HG03378 (cell line): ENCODE results near the gene IFNL4.

Source experiments
- ATAC-seq: cut with Tn5 transposase; IDR thresholded peaks from one replicate; pipeline ENCODE4 v1.9.1; 2021; ENCODE audit warnings: mild to moderate bottlenecking, moderate library complexity; ENCODE audit not compliant: unreplicated experiment

IFNL4 gene

DNA sequence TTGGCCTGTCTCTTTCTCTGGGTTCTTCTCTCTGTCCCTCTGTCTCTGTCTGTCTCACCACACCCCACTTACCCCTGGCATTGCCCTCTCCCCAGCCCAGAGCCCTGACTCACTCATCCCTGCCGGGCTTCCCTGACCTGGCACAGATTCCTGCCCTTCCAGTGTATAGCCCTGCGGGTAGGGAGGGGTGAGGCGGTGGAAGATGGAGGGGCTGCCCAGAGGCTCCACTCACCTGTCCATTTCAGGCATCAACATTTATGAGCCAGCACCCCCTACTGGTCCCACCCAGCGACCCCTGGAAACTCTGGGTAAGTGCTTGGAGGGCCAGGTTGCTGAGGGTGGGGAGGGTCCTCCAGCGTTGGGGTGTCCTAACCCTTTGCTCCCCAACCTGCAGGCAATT is 50.8 kb downstream of the IFNL4 start:
- ATAC-seq = no peak

DNA sequence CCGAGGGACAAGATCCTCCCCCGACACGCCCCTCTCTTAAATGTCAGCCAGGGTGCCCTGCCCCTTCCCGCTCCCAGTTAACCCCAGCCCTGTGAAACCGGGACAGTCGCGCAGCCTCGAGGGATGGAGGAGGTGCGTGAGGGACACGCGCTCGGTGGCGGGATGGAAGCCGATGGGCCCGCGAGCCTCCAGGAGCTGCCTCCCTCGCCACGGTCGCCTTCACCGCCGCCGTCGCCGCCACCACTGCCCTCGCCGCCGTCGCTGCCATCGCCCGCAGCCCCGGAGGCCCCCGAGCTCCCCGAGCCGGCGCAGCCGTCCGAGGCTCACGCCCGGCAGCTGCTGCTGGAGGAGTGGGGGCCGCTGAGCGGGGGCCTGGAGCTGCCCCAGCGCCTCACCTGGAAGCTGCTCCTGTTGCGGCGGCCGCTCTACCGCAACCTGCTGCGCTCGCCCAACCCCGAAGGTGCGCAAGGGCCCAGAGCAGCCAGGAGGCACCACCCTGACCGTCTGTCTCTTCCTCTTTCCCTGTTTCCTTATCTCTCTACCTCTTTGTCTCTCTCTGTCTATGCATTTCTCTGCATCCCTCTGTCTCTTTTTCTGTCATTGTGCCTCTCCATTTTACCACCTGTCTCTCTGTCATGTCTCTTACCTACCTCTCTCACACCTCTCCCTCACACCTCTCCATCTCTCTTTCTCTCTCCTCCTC is 51.6 kb downstream of the IFNL4 start, which contains the start of gene NCCRP1:
TSS of gene NCCRP1 (plus strand) at position 105 of the 703 bp plus-strand sequence. CDS start at position 124, 19 bp downstream.
- no peak for ATAC-seq

DNA sequence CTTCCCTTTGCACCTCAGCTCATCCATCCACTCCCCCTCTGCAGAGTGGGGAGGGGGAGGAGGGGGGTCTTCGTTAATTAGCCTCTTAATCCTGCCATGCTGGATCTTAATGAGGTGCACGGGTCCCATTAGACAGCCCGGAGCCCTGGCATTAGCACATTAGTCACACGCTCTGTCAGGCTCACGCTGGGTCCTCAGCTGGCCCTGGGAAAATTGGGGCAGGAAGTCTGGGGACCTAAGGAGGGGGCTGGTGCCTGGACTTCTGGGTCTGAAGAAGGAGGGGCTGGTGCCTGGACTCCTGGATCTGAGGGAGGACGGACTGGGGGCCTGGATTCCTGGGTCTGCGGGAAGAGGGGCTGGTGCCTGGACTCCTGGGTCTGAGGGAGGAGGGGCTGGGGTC is 52.3 kb downstream of the IFNL4 start:
- ATAC-seq = no peak
